ENCODE measurements around the gene VWA5A. TPM values are rescaled to one million over a fixed set of nuclear protein-coding genes. Genes with fewer than 3 reads are reported as not detected.

VWA5A gene, protein sequence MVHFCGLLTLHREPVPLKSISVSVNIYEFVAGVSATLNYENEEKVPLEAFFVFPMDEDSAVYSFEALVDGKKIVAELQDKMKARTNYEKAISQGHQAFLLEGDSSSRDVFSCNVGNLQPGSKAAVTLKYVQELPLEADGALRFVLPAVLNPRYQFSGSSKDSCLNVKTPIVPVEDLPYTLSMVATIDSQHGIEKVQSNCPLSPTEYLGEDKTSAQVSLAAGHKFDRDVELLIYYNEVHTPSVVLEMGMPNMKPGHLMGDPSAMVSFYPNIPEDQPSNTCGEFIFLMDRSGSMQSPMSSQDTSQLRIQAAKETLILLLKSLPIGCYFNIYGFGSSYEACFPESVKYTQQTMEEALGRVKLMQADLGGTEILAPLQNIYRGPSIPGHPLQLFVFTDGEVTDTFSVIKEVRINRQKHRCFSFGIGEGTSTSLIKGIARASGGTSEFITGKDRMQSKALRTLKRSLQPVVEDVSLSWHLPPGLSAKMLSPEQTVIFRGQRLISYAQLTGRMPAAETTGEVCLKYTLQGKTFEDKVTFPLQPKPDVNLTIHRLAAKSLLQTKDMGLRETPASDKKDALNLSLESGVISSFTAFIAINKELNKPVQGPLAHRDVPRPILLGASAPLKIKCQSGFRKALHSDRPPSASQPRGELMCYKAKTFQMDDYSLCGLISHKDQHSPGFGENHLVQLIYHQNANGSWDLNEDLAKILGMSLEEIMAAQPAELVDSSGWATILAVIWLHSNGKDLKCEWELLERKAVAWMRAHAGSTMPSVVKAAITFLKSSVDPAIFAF
- total RNA-seq, result 10 to 100 TPM in 1 of 2 donors, 1 to 10 TPM in 1; 4.4 to 12.5 TPM

DNA sequence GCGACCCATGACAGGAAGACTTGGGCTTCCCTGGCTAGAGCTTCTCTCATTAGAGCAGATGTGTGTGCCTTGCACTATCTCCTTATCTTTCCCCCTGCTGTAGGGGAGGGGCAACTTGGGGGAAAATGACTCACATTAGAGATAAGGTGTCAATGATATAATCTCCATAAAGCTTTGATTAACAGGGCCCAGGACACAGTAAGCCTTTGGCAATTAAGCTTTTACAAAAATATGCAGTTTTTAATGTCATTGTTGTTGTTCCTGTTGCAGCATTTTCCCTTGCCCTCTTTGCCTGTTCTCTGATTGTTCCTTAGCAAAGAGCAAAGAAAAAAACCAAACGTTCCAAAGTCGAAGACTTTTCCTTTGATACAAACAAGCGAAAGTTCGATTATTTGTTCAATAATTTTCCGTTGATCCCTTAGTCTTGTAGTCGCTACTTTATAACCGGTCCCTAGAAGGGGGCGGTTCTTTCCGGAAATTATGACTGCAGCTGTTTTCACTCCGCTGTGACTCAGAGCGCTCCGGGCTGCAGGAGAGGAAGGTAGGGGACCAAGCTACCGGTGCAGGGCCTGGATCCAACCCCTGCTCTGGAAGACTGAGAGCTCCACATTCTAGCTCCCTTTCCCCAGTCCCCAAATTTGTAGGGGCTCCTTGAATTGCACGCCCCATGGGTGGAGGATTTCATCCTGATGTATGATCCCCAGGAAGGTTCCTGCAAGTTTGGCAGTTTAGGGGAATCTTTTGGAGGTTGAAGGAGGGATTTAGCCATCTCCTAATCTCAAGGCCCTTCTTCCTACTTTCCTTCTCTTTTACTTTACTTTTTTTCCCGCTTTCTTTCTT is at the start of gene VWA5A:
Gene VWA5A (plus strand): TSS at position 509 of the 840 bp plus-strand sequence. CDS start 2,062 bp downstream, outside the sequence.
- H3K36me3 Mint-ChIP-seq, result peaks cover 6% of the 10 kb centered on the region
- peak within 1 kb of the TSS; percentile 29 to 81 for H3K27ac Mint-ChIP-seq
- H3K4me3 Mint-ChIP-seq, result peak within 1 kb of the TSS; percentile 85
- H3K27me3 Mint-ChIP-seq, result peaks cover 2 to 12% of the 10 kb centered on the region in 2 donors
- peaks cover 11 to 18% of the 10 kb centered on the region in 2 donors for H3K4me1 Mint-ChIP-seq (ENCODE audit: low read depth in 2 of 2)
- peak; percentile 97 to 98 for ATAC-seq
- peak; percentile 86 for DNase-seq (ENCODE audit: low spot score)
- no peaks in the 10 kb centered on the region for H3K9me3 Mint-ChIP-seq

DNA sequence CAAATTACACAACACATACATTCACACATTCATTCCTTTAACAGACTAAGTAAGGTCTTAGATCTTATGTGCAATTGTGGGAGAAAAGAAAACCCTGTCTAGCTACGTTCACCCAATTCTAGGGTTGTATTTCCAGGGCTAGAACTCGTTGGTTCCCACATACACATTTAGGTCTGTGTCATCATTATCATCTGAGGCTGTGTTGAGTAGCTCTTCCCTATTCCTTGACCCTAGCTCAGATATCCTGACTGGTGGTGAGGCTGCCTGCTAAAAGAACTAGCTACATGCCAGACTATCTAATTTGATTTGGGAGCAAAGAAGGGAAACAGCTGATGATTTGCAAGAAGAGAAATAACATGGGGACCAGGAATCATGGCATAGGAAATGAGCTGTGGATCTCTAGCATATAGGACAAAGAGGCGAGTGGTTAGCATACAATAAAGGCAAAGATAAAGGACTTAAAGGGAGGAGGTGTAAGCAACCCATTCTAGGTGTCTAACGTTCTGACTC is 46.6 kb upstream of the VWA5A start:
- Mint-ChIP-seq H3K4me1 (ENCODE audit: low read depth in 2 of 2) (peaks cover 7 to 8% of the 10 kb centered on the region in 2 donors), H3K27ac (no peak overlapping the region), H3K9me3 (no peaks in the 10 kb centered on the region), H3K36me3 (no peaks in the 10 kb centered on the region), H3K27me3 (peaks cover 15 to 43% of the 10 kb centered on the region in 2 donors), H3K4me3 (no peak overlapping the region)
- DNase-seq (ENCODE audit: low spot score), result no peak
- no peak for ATAC-seq

DNA sequence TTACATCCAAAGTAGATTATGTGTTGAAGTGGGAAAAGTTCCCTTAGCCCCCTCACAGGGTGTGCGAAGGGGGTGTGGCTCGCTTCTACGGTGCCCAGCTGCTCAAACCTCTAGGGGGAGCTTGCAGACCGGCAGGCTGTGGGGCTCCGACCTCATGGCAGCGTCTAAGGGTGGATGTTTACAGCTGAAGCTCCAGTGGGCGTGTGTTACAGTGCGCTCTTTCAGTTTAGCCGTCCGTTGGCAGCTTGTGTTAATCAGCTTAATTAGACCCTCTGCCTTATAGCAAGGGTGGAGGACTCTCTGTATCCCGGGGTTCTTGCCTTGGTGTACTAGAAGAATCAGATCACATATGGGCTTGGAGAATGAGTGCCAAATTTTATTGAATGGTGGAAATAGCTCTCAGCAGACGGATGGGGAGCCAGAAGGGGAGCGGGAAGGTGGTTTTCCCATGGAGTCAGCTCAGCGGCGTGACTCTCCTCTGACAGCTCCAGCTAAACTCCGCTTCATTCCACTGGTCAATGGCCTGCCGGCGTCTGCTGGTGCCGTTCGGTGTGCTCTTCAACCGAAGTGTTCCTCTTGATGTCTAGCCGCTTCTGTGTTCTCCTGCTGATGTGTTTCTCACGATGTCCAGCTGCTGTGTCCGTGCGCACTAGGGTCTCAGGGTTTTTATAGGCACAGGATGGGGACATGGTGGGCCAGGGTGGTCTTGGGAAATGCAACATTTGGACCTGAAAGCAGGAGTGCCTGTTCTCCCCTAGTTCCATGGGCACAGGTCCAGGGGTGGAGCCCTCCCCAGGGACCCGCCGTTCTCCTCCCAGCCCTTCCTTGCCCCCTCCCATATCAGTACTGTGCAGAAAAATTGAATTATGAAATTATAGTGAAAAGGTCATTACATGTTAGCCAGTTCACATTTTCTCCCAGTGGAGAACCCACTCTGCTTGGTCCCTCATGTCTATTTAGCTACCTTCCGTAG is 45.5 kb upstream of the VWA5A start:
- no peak for DNase-seq (ENCODE audit: low spot score)
- Mint-ChIP-seq H3K4me1 (ENCODE audit: low read depth in 2 of 2) (peaks cover 7 to 8% of the 10 kb centered on the region in 2 donors), H3K4me3 (no peak overlapping the region), H3K36me3 (no peaks in the 10 kb centered on the region), H3K27ac (no peak overlapping the region), H3K9me3 (no peaks in the 10 kb centered on the region), H3K27me3 (peaks cover 15 to 40% of the 10 kb centered on the region in 2 donors)
- ATAC-seq, result peak; percentile 81 to 82

DNA sequence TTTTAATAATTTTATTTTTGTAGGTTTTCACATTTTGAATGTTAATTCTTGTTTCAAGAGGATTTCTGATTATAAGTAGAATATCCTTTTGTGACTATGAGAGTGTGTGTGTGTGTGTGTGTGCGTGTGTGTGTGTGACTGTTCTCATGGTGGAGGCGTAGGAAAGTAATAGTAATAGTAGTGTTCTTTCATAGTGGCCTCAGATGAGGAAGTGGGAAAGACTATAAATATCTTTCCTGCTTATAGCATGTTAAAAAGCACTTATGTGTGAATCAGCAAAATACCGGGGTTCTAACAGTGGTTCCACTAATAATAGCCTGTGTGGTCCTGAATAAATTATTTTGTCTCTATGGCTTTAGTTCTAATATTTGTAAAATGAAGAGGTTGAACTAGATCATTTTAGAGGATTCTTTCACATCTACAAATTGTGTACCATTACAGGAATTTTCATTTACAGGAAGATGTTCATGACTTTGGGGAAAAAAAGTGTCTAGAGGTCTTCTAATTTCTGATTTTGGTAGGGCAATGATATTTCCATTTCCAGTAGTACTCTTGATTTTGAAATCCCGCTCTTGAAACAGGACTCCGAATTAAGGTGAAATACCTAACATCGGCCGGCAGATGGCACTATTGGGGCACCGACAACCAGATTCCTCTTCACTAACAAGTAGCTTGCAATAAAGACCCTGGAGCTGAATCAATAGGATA is 44.2 kb upstream of the VWA5A start:
- Mint-ChIP-seq H3K36me3 (no peaks in the 10 kb centered on the region), H3K4me3 (peak overlapping the region; percentile 42)
- peak; percentile 39 to 44 for ATAC-seq

DNA sequence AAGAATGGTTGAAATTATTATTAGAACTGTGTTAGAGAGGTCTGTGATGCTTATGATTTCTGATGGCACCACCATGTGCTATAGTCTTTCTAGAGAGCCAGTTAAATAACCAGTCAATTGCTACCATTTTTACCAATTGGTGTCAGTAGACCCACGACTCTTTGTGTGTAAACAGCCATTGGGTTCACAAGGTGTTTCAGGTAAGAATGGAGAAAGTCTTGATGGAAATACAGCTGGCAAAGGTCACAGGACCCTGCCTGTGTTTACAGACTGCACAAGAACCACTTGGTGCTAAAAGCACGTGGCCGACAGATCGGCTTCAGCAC is 43.7 kb upstream of the VWA5A start:
- Mint-ChIP-seq H3K27ac (no peak overlapping the region), H3K9me3 (no peaks in the 10 kb centered on the region), H3K36me3 (no peaks in the 10 kb centered on the region), H3K27me3 (peaks cover 16 to 40% of the 10 kb centered on the region in 2 donors), H3K4me1 (ENCODE audit: low read depth in 2 of 2) (peaks cover 7 to 8% of the 10 kb centered on the region in 2 donors), H3K4me3 (no peak overlapping the region)
- ATAC-seq (no peak), DNase-seq (ENCODE audit: low spot score) (no peak)

More for the DNA sequence above, 44.2 kb upstream of the VWA5A start:
- DNase-seq (ENCODE audit: low spot score), result peak; percentile 64
- Mint-ChIP-seq H3K27me3 (peaks cover 15 to 40% of the 10 kb centered on the region in 2 donors), H3K9me3 (no peaks in the 10 kb centered on the region), H3K4me1 (ENCODE audit: low read depth in 2 of 2) (peaks cover 7 to 8% of the 10 kb centered on the region in 2 donors), H3K27ac (no peak overlapping the region)

DNA sequence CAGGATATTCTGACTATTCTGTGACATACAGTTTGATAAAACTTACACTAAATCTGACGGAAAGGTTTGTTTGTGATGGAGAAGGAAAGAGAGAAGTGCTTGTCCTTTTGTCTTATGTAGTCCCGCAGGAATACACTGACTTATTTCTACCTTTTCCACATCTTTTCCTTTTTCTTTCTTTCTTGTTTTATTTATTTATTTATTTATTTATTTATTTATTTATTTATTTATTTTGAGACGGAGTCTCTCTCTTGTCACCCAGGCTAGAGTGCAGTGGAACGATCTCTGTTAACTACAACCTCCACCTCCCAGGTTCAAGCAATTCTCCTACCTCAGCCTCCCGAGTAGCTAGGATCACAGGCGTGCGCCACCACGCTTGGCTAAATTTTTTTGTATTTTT is 43.1 kb upstream of the VWA5A start:
- Mint-ChIP-seq H3K4me3 (no peak overlapping the region), H3K27ac (no peak overlapping the region), H3K9me3 (no peaks in the 10 kb centered on the region), H3K4me1 (ENCODE audit: low read depth in 2 of 2) (peaks cover 7 to 8% of the 10 kb centered on the region in 2 donors), H3K36me3 (no peaks in the 10 kb centered on the region), H3K27me3 (peaks cover 17 to 37% of the 10 kb centered on the region in 2 donors)
- DNase-seq (ENCODE audit: low spot score), result no peak
- no peak for ATAC-seq

DNA sequence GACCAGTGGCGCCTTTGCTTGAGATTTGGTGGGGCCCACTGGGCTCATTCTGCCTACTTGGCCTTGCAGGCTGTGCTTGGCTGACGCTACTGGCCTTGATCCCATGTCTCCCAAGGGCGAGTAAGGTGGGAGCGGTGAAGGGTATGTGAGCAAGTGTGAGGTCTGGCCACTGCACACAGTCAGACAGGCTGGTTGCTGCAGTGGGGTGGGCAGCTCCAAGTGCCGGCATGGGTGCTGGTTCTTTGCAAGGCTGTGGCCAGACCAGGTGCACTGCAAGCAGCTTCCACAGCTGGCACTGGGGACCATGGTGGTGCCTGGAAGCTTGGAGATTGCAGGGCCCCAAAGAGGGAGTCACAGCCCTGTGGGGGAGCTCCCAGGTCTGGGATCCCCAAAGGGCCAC is 40.7 kb upstream of the VWA5A start:
- no peaks in the 10 kb centered on the region for H3K9me3 Mint-ChIP-seq
- DNase-seq (ENCODE audit: low spot score) (no peak), ATAC-seq (no peak)
- H3K27ac Mint-ChIP-seq, result no peak overlapping the region
- peaks cover 5 to 8% of the 10 kb centered on the region in 2 donors for H3K4me1 Mint-ChIP-seq (ENCODE audit: low read depth in 2 of 2)
- peaks cover 9 to 22% of the 10 kb centered on the region in 2 donors for H3K27me3 Mint-ChIP-seq
- H3K36me3 Mint-ChIP-seq, result no peaks in the 10 kb centered on the region
- H3K4me3 Mint-ChIP-seq, result no peak overlapping the region

DNA sequence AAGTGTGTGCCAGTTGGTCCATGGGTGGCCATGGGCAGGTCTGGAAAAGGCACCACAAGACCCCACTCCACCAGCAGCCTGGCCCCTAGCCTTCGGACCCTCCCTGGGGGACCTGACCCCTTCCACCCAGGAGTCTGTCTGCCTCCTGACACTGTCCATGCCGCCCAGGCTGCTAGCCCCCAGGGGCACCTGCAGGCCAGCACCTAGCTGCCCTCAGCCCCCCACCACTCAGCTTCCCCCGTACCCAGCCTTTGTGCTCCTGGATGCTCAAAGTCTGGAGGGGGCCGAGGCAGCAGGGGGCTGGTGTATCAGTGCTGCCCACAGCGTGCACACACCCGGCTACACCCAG is 39.8 kb upstream of the VWA5A start:
- no peak overlapping the region for H3K4me3 Mint-ChIP-seq

DNA sequence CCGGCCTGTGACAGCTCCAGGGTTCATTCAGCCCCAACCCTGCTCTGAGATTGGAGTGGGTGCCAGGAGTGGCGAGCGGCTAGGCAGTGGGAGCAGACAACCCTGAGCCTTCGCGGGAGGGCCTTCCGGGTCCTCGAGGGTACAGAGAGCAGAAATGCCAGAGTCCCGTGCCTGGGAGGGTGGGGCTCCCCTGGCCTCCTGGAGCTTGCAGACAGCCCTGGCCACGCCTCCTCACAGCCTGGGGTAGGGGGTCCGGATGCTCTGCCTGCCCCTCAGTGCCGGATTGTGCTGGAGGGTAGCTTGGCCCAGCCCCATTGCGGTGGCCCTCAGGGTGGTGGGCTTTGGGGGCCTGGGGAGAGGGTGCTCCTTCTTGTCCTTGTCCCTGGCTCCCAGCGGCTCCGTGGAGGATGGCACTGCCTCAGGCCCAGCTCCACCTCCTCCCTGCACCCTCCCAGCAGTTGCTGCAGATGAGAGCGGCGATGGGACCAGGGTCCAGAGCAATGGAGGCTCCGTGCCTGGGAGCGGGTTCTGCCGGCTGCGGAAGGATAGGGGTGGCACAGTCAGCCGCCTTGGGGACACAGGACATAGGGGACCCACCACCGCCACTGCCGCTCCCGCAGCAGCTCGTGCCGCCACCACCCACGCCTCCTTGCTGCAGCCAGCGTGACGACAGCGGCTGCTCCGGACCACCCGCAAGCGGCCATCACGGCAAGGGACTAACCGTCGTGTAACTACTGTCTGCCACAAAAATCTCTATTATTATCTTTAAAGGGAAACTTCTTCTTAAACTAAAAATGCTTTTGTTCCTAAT is 39.2 kb upstream of the VWA5A start:
- H3K27me3 Mint-ChIP-seq, result peaks cover 9 to 18% of the 10 kb centered on the region in 2 donors
- ATAC-seq (peak; percentile 60 to 68), DNase-seq (ENCODE audit: low spot score) (no peak)
- no peak overlapping the region for H3K27ac Mint-ChIP-seq
- H3K9me3 Mint-ChIP-seq, result no peaks in the 10 kb centered on the region
- H3K4me3 Mint-ChIP-seq, result no peak overlapping the region
- H3K36me3 Mint-ChIP-seq, result no peaks in the 10 kb centered on the region
- H3K4me1 Mint-ChIP-seq (ENCODE audit: low read depth in 2 of 2), result peaks cover 3 to 5% of the 10 kb centered on the region in 2 donors

More for the DNA sequence above, 39.8 kb upstream of the VWA5A start:
- H3K27me3 Mint-ChIP-seq, result peaks cover 9 to 17% of the 10 kb centered on the region in 2 donors
- H3K27ac Mint-ChIP-seq, result no peak overlapping the region
- H3K9me3 Mint-ChIP-seq, result no peaks in the 10 kb centered on the region
- no peaks in the 10 kb centered on the region for H3K36me3 Mint-ChIP-seq
- H3K4me1 Mint-ChIP-seq (ENCODE audit: low read depth in 2 of 2), result peaks cover 3 to 8% of the 10 kb centered on the region in 2 donors
- ATAC-seq (peak; percentile 15 to 53), DNase-seq (ENCODE audit: low spot score) (no peak)

DNA sequence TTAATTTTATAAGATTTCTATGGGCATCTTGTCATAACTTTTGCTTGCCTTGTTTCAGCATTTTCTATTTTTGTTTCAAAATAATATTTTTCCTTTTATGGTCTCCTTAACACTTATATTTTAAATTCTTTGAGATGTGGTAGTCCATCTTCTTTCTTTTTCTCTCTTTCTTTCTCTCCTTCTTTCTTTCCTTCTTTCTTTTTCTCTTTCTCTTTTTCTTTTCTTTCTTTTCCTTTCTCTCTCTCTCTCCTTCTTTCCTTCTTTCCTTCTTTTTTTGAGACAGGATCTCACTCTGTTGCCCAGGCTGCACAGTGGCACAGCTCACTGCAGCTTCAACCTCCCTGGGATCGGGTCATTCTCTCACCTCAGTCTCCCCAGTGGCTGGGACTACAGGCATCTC is 38.0 kb upstream of the VWA5A start:
- Mint-ChIP-seq H3K27ac (no peak overlapping the region), H3K4me3 (no peak overlapping the region), H3K36me3 (no peaks in the 10 kb centered on the region), H3K4me1 (ENCODE audit: low read depth in 2 of 2) (no peaks in the 10 kb centered on the region), H3K27me3 (peaks cover 9 to 26% of the 10 kb centered on the region in 2 donors), H3K9me3 (no peaks in the 10 kb centered on the region)
- DNase-seq (ENCODE audit: low spot score) (no peak), ATAC-seq (no peak)

DNA sequence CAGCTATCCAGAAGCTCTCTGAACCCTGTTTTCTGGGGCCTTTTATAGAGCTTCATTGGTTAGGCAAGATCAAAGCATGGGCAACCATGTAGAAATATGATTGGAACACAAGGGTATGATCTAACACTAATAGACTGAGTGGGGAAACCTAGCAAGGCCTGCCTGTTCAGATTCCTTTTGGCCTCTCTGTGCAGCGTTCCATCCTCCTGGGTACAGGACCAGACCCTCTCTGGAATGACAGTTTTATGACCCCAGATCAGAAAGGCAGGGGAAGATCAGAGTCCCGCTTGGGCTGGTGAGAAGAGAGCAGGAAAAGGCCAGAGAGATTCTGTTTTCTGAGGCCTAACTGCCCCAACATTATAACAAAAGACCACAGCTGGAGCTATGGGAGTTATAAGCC is 36.7 kb upstream of the VWA5A start:
- Mint-ChIP-seq H3K9me3 (no peaks in the 10 kb centered on the region), H3K4me1 (ENCODE audit: low read depth in 2 of 2) (no peaks in the 10 kb centered on the region), H3K27ac (no peak overlapping the region), H3K27me3 (peaks cover 14 to 32% of the 10 kb centered on the region in 2 donors), H3K36me3 (no peaks in the 10 kb centered on the region), H3K4me3 (no peak overlapping the region)
- ATAC-seq (no peak), DNase-seq (ENCODE audit: low spot score) (no peak)
